Fibroblast of skin of left biceps (primary cell): ENCODE results near the gene PHRF1.

Source experiments
- DNase-seq, 2 experiments: peaks; one replicate each; pipeline ENCODE4 v3.0.0-alpha.2; 2013; ENCODE audit warnings: low read depth in 2 of 2

PHRF1 gene

GRCh38 chr11:601573-602245 lies 25.4 kb downstream of the PHRF1 start:
- no peak for DNase-seq

DNA sequence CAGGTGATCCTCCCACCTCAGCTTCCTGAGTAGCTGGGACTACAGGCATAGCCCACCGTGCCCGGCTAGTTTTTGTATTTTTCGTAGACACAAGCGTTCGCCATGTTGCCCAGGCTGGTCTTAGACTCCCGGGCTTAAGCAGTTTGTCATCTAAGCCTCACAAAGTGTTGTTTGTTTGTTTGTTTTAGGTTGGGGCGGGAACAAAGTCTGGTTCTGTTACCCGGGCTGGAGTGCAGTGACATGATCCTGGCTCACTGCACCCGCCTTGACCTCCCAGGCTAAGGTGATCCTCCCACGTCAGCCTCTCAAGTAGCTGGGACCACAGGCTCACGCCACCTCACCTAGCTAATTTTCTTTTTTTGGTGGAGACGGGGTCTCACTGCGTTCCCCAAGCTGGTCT lies 26.9 kb downstream of the PHRF1 start:
- DNase-seq: no peak

GRCh38 chr11:605286-606129 lies 29.2 kb downstream of the PHRF1 start:
- no peak for DNase-seq

DNA sequence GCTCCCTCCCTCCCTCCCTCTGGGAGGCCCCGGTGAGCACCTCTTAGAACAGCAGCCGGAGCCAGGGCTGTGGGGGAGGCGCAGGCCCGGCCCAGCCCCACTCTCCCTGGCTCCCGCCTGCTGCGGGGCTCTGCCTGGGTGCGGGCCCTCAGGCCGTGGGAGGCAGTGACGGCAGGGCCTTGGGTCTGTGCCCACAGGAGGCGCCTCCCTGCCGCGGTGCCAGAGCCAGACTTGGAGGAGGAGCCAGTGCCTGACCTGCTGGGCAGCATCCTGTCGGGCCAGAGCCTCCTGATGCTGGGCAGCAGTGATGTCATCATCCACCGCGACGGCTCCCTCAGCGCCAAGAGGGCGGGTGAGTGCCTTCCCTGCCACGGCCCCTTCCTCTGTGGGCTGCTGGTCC lies 30.0 kb downstream of the PHRF1 start:
- no peak for DNase-seq

DNA sequence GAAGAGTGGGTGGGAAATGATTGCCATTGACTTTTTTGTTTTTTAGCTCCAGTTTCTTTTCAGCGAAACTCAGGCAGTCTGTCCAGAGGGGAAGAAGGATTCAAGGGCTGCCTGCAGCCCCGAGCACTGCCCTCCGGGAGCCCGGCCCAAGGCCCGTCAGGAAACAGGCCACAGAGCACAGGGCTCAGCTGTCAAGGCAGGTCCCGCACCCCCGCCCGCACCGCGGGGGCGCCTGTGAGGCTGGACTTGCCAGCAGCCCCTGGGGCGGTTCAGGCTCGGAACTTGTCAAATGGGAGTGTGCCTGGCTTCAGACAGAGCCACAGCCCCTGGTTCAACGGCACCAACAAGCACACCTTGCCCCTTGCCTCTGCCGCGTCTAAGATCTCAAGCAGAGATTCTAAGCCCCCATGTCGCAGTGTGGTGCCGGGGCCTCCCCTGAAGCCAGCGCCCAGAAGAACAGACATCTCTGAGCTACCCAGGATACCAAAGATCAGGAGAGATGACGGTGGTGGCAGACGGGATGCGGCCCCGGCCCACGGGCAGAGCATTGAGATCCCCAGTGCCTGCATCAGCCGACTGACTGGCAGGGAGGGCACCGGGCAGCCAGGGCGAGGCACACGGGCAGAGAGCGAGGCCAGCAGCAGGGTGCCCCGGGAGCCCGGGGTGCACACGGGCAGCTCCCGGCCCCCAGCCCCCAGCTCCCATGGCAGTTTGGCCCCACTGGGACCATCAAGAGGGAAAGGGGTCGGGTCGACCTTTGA lies 30.9 kb downstream of the PHRF1 start:
- DNase-seq: no peak

DNA sequence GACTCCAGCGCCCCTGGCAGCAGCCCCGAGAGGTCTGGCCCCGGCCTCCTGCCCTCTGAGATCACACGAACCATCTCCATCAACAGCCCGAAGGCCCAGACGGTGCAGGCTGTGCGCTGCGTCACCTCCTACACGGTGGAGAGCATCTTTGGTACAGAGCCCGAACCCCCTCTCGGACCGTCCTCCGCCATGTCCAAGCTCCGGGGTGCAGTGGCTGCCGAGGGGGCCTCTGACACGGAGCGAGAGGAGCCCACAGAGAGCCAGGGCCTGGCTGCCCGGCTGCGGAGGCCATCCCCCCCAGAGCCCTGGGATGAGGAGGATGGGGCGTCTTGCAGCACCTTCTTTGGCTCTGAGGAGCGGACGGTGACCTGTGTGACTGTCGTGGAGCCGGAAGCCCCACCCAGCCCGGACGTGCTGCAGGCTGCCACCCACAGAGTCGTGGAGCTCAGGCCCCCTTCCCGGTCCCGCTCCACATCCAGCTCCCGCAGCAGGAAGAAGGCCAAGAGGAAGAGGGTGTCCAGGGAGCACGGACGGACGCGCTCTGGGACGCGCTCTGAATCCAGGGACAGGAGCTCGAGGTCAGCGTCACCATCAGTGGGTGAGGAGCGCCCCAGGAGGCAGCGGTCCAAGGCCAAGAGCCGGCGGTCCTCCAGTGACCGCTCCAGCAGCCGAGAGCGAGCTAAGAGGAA lies 31.8 kb downstream of the PHRF1 start:
- no peak for DNase-seq

GRCh38 chr11:608791-609251 lies 32.6 kb downstream of the PHRF1 start:
- DNase-seq: no peak

GRCh38 chr11:609341-609811 lies 33.1 kb downstream of the PHRF1 start:
- DNase-seq: no peak

GRCh38 chr11:610146-610801 lies 34.0 kb downstream of the PHRF1 start:
- no peak for DNase-seq

- no peak for DNase-seq
Measured at GRCh38 chr11:611001-611996, 35.0 kb downstream of the PHRF1 start.

DNA sequence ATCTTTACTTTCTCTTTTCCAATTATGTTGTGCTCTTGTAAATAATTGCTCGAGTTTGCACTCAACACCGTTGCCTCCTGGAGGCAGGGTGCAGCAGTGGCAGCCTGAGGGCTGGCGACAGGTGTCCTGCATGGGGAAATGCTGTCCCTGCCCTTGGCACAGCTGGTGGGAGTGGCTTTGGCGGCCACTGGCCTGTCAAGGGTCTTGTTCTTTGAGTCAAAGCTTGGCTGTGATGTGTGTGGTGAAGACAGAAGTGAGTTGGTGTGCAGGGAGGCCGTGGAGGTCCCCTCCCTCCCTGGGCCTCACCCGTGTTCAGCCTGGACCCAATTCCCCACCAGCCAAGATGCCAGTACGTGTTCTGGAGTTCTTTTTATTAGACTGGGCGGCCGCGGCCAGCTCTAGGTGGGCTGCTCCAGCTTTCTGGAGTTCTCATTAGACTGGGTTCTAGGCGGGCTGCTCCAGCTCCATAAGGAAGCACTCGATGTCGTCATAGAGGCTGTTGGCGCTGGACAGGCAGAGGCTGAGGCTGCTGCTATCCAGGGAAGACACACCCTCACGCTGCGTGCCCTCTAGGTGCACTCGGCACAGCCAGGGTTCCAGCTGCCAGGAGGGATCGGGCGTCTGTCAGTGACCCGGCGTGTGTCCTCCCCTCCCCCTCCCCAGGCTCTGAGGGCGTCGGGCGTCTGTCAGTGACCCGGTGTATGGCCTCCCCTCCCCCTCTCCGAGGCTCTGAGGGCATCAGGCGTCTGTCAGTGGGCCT lies 36.1 kb downstream of the PHRF1 start:
- DNase-seq: no peak

- no peak for DNase-seq
Measured at GRCh38 chr11:612961-613300, 36.7 kb downstream of the PHRF1 start.

DNA sequence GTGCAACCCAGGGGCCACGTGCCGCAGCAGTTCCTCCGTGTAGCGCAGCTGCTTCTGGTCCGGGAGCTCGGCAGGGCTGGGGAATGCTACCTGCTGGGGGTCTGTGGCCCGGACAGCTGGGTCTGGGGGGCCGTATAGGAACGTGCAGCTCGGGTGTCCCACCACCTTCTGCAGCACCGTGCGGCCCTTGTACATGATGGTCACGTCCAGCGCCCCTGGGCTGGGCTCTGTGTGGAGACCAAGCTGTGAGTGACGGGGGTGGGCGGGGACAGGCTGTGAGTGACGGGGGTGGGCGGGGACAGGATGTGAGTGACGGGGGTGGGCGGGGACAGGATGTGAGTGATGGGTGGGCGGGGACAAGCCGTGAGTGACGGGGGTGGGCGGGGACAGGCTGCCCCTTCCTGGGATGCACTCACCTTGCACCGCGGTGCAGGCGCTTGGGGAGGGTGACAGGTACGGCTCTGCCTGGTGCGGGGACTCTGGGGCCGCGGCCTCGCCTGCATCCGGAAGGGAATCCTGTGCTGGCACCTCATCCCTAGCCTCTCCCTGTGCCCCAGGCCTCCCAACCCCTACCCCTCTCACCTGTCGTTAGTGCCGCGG lies 37.2 kb downstream of the PHRF1 start:
- peak in 1 of 2 experiments; percentile 6 for DNase-seq

DNA sequence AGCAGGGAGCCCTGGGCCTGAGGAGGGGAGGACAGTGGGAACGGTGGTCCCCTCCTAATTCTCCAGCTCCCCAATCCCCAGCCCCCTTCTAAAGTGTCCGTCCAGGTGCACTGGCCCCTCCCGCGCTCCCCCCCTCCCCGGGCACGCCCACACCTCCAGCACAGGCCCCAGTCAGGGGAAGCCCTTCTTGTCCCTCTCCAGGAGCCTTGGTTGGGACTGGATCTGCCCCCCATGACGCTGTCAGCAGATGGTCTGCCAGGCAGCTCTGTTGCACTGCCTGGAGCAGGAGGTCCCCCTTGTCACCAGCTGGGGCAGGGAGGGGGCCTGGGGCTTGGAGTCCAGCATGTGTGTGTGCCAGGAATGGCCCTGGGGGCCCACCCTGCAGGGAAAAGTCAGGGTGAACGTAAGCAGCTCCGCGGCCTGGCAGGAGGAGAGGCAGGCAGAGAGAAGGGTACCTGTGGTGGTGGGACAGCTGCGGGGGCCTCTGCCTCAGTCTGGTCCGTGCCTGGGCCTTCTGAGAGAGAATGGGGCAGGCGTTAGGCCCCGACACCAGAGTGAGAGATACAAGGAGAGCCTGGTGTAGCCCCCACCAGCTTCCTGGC lies 37.9 kb downstream of the PHRF1 start:
- DNase-seq: no peak

DNA sequence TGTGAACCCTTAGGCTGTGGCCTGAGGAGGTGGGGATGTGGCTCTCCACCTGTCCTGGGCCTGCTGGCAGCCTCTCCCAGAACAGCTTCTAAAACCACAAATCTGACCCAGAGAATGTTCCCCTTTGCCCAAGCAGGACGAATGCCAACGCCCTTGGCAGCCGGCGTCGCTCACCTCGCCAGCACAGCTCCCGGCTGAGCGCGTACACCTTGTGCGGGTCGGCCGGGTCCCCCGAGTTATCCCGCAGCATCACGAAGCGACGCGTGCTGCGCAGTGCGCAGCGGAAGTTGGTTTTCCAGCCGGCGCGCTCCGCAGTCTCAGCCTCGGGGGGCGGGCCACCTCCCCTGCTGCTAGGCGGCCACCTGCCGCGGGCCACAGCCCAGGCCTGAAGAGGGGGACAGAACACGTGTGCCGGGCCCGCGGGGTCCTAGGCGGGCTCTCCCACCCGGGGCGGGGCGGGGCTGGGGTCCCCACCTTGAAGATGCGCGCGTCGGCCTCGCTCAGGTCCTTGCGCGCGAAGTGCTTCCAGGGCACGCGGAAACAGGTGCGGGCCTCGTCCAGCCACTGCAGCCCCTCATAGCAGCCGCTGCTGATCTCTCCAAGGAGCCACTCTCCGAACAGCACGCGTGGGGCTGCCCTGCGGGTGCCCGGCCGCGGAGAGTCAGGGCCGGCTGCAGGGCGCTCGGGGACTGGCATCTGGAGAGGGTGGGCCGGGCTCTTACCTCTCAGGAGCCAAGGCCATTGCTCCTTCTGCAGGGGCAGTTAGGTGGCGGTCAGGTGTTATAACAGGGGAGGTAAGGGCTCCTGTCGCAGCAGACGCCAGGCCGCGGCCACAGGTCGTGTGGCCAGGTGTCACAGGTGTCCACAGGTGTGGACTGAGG lies 38.6 kb downstream of the PHRF1 start:
- DNase-seq: no peak

GRCh38 chr11:615504-616319 lies 39.4 kb downstream of the PHRF1 start, which contains the start of gene IRF7:
Gene IRF7, minus strand, starts transcription at chr11:615950. Its CDS starts 586 bp downstream, at chr11:615364.
- DNase-seq: peak; percentile 67 to 68
